Measurements from ENCODE around the gene RNF150. TPM values are rescaled to one million over a fixed set of nuclear protein-coding genes. Genes with fewer than 3 reads are reported as not detected.

RNF150 gene
- total and polyA plus RNA-seq, 4 donors, result 0.27 to 1.4 (median 0.81) TPM

GRCh38 chr4:140871368-140871767, 261.9 kb downstream of the RNF150 start:
- DNase-seq (ENCODE audit: low spot score), result no peak
- WGBS, result 80% methylated on average over 1 of the region's 1 CpG
- no peak for TF ChIP-seq REST (IDR thresholded peaks at IDR 0.05)
- no peak for TF ChIP-seq FOXA2 (IDR thresholded peaks at IDR 0.05)
- no peak for TF ChIP-seq JUND (IDR thresholded peaks at IDR 0.05)
- TF ChIP-seq ZBTB33 (IDR thresholded peaks at IDR 0.05), result no peak
- no peak for TF ChIP-seq SP1 (IDR thresholded peaks at IDR 0.05)
- TF ChIP-seq CTCF (IDR thresholded peaks at IDR 0.05; ENCODE audit: low read depth, low read length, missing input control), result no peak
- no peak for TF ChIP-seq ATF3 (IDR thresholded peaks at IDR 0.05)
- no peak for TF ChIP-seq MAX (IDR thresholded peaks at IDR 0.05)
- TF ChIP-seq NR2F2 (IDR thresholded peaks at IDR 0.05), result no peak
- no peak for TF ChIP-seq RAD21 (IDR thresholded peaks at IDR 0.05)
- TF ChIP-seq TAF1 (conservative IDR thresholded peaks at IDR 0.05), result no peak

GRCh38 chr4:140870427-140870826, 262.8 kb downstream of the RNF150 start:
- no peak overlapping the region for H3K9ac ChIP-seq (ENCODE audit: low read depth in 1 of 2, low read length in 2 of 2)
- H3K27ac ChIP-seq (ENCODE audit: low read depth in 1 of 2, low read length in 2 of 2), result no peak overlapping the region
- H3K4me1 ChIP-seq (ENCODE audit: control insufficient read depth in 4 of 4, insufficient read depth in 4 of 4, low read length in 3 of 4), result no peaks in the 10 kb centered on the region
- no peaks in the 10 kb centered on the region for H3K36me3 ChIP-seq (ENCODE audit: control insufficient read depth in 4 of 4, insufficient read depth in 3 of 4, low read depth in 1 of 4, low read length in 3 of 4)
- DNase-seq (ENCODE audit: low spot score), result no peak
- peaks cover 0 to 5% (median 2%) of the 10 kb centered on the region in 4 donors for H3K27me3 ChIP-seq (ENCODE audit: control insufficient read depth in 4 of 4, insufficient read depth in 4 of 4, low read length in 3 of 4)
- WGBS, result 47% methylated on average over 5 of the region's 5 CpGs
- no peak overlapping the region for H3K4me3 ChIP-seq (ENCODE audit: low read depth in 1 of 3, low read length in 3 of 3)
- H3K9me3 ChIP-seq (ENCODE audit: control insufficient read depth in 4 of 4, low read length in 3 of 4), result no peaks in the 10 kb centered on the region
- TF ChIP-seq GABPA (IDR thresholded peaks at IDR 0.05 in 1 of 2, conservative IDR thresholded peaks at IDR 0.05 in 1 of 2) (no peak), RAD21 (IDR thresholded peaks at IDR 0.05) (no peak), SP1 (IDR thresholded peaks at IDR 0.05) (no peak), EGR1 (IDR thresholded peaks at IDR 0.05; ENCODE audit: low read depth in 2 of 2) (no peak), JUND (IDR thresholded peaks at IDR 0.05) (no peak), CTCF (IDR thresholded peaks at IDR 0.05; ENCODE audit: low read depth, low read length, missing input control) (no peak), NR2F2 (IDR thresholded peaks at IDR 0.05) (no peak), MAX (IDR thresholded peaks at IDR 0.05) (no peak), RXRA (IDR thresholded peaks at IDR 0.05) (no peak), REST (IDR thresholded peaks at IDR 0.05) (no peak), YY1 (IDR thresholded peaks at IDR 0.05) (no peak)

More at GRCh38 chr4:140871368-140871767, 261.9 kb downstream of the RNF150 start:
- Histone ChIP-seq H3K36me3 (ENCODE audit: control insufficient read depth in 4 of 4, insufficient read depth in 3 of 4, low read depth in 1 of 4, low read length in 3 of 4) (no peaks in the 10 kb centered on the region), H3K27me3 (ENCODE audit: control insufficient read depth in 4 of 4, insufficient read depth in 4 of 4, low read length in 3 of 4) (peaks cover 0 to 2% (median under 1%) of the 10 kb centered on the region in 4 donors), H3K9ac (ENCODE audit: low read depth in 1 of 2, low read length in 2 of 2) (no peak overlapping the region), H3K27ac (ENCODE audit: low read depth in 1 of 2, low read length in 2 of 2) (no peak overlapping the region), H3K9me3 (ENCODE audit: control insufficient read depth in 4 of 4, low read length in 3 of 4) (no peaks in the 10 kb centered on the region), H3K4me3 (ENCODE audit: low read depth in 1 of 3, low read length in 3 of 3) (no peak overlapping the region), H3K4me1 (ENCODE audit: control insufficient read depth in 4 of 4, insufficient read depth in 4 of 4, low read length in 3 of 4) (no peaks in the 10 kb centered on the region)
